K562 (cell line): ENCODE measurements around the gene HDAC7. TPM values are rescaled to one million over a fixed set of nuclear protein-coding genes. Genes with fewer than 3 reads are reported as not detected.

Source experiments
- ADNP ChIP-seq: fragments of 200-800 bp; sonication (Bioruptor generic); IDR thresholded peaks from 2 replicates; pipeline ENCODE4 v1.6.1; 2016; ENCODE audit warnings: missing genetic modification characterization, missing compliant biosample characterization
- C11orf30 ChIP-seq: fragments of 450-650 bp; IDR thresholded peaks from 2 replicates; pipeline ENCODE4 v1.6.1; 2016; ENCODE audit warnings: low read depth, mild to moderate bottlenecking
- DPF2 ChIP-seq: fragments of 450-650 bp; IDR thresholded peaks from 2 replicates; pipeline ENCODE4 v1.6.1; 2016
- JUN ChIP-seq, 2 experiments: sonication (generic) in 1 of 2; formaldehyde crosslinking in 1 of 2; IDR thresholded peaks; 2 replicates each; pipeline versions ENCODE4 v1.6.1 to v1.8.0; 2012 to 2022; ENCODE audit warnings: borderline replicate concordance in 2 of 2, mild to moderate bottlenecking in 2 of 2, improper control_type of control experiment in 1 of 2, low read depth in 1 of 2, low read length in 1 of 2, missing genetic modification reagents in 1 of 2
- NCOA6 ChIP-seq: fragments of 450-650 bp; IDR thresholded peaks from 2 replicates; pipeline ENCODE4 v1.6.1; 2017; ENCODE audit warnings: mild to moderate bottlenecking
- TEAD2 ChIP-seq: fragments of 450-650 bp; IDR thresholded peaks from 2 replicates; pipeline ENCODE4 v1.6.1; 2016; ENCODE audit warnings: missing genetic modification characterization, control low read depth, missing compliant biosample characterization
- ZNF785 ChIP-seq: fragments of 250-450 bp; sonication (Bioruptor Pico); IDR thresholded peaks from 2 replicates; pipeline ENCODE4 v1.4.0; 2020; ENCODE audit warnings: mild to moderate bottlenecking
- polyA plus RNA-seq, 8 experiments: library from polyadenylated mRNA; depleted of rRNA in 4 of 8; stranded (reverse) in 5 of 8; unstranded in 3 of 8; fragments of >200 nt; fragmentation: Nextera tagmentation in 2 of 8; fragmentation: Illumina TruSeq in 1 of 8; extraction: Ambion mirVana in 2 of 8; extraction: Trizol in 1 of 8; gene quantifications; 2 replicates each; pipeline versions ENCODE4 v1.2.1 to v1.2.3, GENCODE V29; 2011 to 2014; ENCODE audit warnings: inconsistent platforms in 1 of 8, missing spikeins in 1 of 8
- total RNA-seq, 7 experiments: library from RNA; depleted of rRNA in 6 of 7; stranded (reverse); fragments of >200 nt in 6 of 7; fragmentation: Illumina TruSeq in 2 of 7; extraction: Trizol in 2 of 7; gene quantifications; 2 replicates each; pipeline versions ENCODE4 v1.2.1 to v1.2.3, GENCODE V29; 2011 to 2021; ENCODE audit warnings: low replicate concordance in 1 of 7
- TF ChIP-seq, protein P1 (sequence below): fragments of 200-800 bp; sonication (Bioruptor generic); IDR thresholded peaks from 2 replicates; pipeline ENCODE4 v1.6.1; 2017; ENCODE audit warnings: missing genetic modification characterization, missing compliant biosample characterization
- TF ChIP-seq, protein P2 (sequence below), 2 experiments: fragments of 450-650 bp; conservative IDR thresholded peaks; 2 replicates each; pipeline ENCODE4 v1.6.1; 2017; ENCODE audit warnings: mild to moderate bottlenecking in 2 of 2, moderate library complexity in 2 of 2
- TF ChIP-seq, protein P3 (sequence below): fragments of 200-400 bp; formaldehyde crosslinking; IDR thresholded peaks from 2 replicates; pipeline ENCODE4 v1.6.1; 2017; ENCODE audit warnings: mild to moderate bottlenecking, low read depth, low read length, moderate library complexity

Gene HDAC7
- total and polyA plus RNA-seq, 9 of the 15 experiments (the other 6 are each of a cell fraction or from before 2014, with no cell fraction given), result 2.5 to 129 (median 31.1) TPM

DNA sequence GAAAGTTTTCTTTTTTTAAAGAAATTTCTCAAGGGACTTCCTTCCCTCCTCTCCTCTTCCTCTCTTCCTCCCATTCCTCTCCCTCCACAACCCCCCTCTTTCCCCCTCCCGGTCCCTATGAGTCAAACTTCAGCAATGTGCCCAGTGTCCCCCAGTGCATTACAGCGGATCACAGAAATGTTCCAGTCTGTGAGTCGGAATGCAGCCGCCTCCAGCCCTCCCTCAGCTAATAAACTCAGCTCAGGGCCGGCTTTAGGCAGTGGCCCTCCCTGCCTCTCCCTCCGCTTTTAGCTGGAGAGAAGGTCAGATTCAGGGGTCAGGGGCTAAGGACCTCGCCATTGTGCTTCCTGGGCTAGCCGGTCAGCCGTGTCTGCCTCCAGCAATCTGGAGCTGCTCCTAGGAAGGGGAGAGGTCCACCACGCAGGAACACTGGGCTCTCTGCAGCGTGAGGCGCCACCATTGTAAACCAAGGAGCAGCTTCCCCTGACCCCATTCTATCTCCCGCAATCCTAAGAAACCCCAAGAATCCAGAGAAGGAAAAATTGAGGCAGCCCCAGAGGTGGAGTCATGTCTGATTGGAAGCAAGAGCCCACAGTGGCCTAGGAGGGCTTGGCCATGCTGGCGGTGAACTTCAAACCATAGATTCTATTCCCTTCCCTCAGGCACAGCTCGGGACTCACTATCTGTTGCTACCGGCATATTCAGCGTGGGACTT is 1.1 kb upstream of the HDAC7 start (continued):
- TF ChIP-seq ZNF785 (CRISPR knock-in tag) (no peak), JUN (IDR thresholded peaks at IDR 0.05; ENCODE audit: borderline replicate concordance, low read depth, low read length) (peak; percentile 51; the same call in 1 of the 2 replicates), JUN (CRISPR knock-in tag; IDR thresholded peaks at IDR 0.05; ENCODE audit: borderline replicate concordance) (no peak), TEAD2 (peak; percentile 72; the same call in 1 of the 2 replicates), C11orf30 (no peak), NCOA6 (no peak), DPF2 (peak; percentile 78), ADNP (tag) (no peak)
- TF ChIP-seq, protein P1, sequence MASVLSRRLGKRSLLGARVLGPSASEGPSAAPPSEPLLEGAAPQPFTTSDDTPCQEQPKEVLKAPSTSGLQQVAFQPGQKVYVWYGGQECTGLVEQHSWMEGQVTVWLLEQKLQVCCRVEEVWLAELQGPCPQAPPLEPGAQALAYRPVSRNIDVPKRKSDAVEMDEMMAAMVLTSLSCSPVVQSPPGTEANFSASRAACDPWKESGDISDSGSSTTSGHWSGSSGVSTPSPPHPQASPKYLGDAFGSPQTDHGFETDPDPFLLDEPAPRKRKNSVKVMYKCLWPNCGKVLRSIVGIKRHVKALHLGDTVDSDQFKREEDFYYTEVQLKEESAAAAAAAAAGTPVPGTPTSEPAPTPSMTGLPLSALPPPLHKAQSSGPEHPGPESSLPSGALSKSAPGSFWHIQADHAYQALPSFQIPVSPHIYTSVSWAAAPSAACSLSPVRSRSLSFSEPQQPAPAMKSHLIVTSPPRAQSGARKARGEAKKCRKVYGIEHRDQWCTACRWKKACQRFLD (CRISPR knock-in tag), result no peak
- TF ChIP-seq, protein P2, sequence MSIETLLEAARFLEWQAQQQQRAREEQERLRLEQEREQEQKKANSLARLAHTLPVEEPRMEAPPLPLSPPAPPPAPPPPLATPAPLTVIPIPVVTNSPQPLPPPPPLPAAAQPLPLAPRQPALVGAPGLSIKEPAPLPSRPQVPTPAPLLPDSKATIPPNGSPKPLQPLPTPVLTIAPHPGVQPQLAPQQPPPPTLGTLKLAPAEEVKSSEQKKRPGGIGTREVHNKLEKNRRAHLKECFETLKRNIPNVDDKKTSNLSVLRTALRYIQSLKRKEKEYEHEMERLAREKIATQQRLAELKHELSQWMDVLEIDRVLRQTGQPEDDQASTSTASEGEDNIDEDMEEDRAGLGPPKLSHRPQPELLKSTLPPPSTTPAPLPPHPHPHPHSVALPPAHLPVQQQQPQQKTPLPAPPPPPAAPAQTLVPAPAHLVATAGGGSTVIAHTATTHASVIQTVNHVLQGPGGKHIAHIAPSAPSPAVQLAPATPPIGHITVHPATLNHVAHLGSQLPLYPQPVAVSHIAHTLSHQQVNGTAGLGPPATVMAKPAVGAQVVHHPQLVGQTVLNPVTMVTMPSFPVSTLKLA (conservative IDR thresholded peaks at IDR 0.05), result peak in 1 of 2 experiments; percentile 34; a peak in 2 of 4 replicates
- TF ChIP-seq, protein P3, sequence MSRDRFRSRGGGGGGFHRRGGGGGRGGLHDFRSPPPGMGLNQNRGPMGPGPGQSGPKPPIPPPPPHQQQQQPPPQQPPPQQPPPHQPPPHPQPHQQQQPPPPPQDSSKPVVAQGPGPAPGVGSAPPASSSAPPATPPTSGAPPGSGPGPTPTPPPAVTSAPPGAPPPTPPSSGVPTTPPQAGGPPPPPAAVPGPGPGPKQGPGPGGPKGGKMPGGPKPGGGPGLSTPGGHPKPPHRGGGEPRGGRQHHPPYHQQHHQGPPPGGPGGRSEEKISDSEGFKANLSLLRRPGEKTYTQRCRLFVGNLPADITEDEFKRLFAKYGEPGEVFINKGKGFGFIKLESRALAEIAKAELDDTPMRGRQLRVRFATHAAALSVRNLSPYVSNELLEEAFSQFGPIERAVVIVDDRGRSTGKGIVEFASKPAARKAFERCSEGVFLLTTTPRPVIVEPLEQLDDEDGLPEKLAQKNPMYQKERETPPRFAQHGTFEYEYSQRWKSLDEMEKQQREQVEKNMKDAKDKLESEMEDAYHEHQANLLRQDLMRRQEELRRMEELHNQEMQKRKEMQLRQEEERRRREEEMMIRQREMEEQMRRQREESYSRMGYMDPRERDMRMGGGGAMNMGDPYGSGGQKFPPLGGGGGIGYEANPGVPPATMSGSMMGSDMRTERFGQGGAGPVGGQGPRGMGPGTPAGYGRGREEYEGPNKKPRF, result no peak
